Cardiac fibroblast (primary cell): ENCODE results near the gene EIF4A3.
A peak's percentile ranks its signal among the peaks of the same experiment; 100 is the strongest.

Source experiments
- DNase-seq, 2 donors: peaks; one replicate each; pipeline versions ENCODE4 v3.0.0 to v3.0.0-alpha.2; 2010; ENCODE audit warnings: low read depth in 2 of 2
- H3K4me3 ChIP-seq, 2 donors: replicated peaks in 1 of 2; 1 replicate in 1 of 2; 2 replicates in 1 of 2; pipeline ENCODE4 v1.5.1; 2011; ENCODE audit warnings: low read depth in 2 of 2, low read length in 2 of 2, mild to moderate bottlenecking in 2 of 2, moderate library complexity in 1 of 2
- CTCF ChIP-seq: IDR thresholded peaks from one replicate; pipeline ENCODE4 v1.5.1; 2011; ENCODE audit warnings: low read depth, mild to moderate bottlenecking, low read length, inconsistent platforms

EIF4A3 gene

GRCh38 chr17:80129006-80129565 is 17.8 kb downstream of the EIF4A3 start:
- no peak for TF ChIP-seq CTCF
- peak; percentile 47 to 48 for DNase-seq
- no peak overlapping the region for H3K4me3 ChIP-seq

GRCh38 chr17:80126449-80126715 is 20.5 kb downstream of the EIF4A3 start:
- TF ChIP-seq CTCF, result no peak
- H3K4me3 ChIP-seq, result no peak overlapping the region
- peak in 1 of 2 donors; percentile 53 for DNase-seq

- peak; percentile 89 for DNase-seq
- H3K4me3 ChIP-seq, result no peak overlapping the region
- no peak for TF ChIP-seq CTCF
Observed at GRCh38 chr17:80125656-80126448, 21.1 kb downstream of the EIF4A3 start.

- peak; percentile 68 to 91 for DNase-seq
- peak; percentile 55 for TF ChIP-seq CTCF
- no peak overlapping the region for H3K4me3 ChIP-seq
Observed at GRCh38 chr17:80124351-80124981, 22.5 kb downstream of the EIF4A3 start.

GRCh38 chr17:80123791-80124190 is 23.1 kb downstream of the EIF4A3 start:
- H3K4me3 ChIP-seq, result no peak overlapping the region
- DNase-seq, result peak; percentile 11 to 76
- no peak for TF ChIP-seq CTCF

- no peak for DNase-seq
- no peak for TF ChIP-seq CTCF
- H3K4me3 ChIP-seq, result no peak overlapping the region
Observed at GRCh38 chr17:80122926-80123505, 23.9 kb downstream of the EIF4A3 start.
